ENCODE data around the gene TBP. TPM values are rescaled to one million over a fixed set of nuclear protein-coding genes. Genes with fewer than 3 reads are reported as not detected.

The TBP gene
- total RNA-seq, 1 experiment from 2014 or later, result 15.7 TPM

DNA sequence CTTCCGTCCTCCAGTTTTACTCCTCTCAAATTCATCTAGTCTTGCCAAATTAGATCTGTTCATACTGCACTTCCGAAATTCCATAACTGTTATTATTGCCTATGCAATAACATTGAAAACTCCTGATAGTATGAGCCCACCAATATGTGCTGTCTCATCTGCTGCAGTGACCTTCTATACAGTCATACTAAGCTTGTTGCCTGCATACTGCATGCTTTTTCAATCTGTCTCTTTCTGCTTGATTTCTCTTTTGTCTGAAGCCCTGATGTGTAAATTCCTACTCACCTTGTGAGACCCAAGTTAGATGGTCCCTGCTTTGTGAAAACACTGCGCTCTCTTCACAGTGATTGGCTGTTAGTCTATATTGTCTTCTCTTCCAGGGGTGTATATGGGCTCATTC is 1.1 kb downstream of the TBP start:
- peaks cover 72% of the 10 kb centered on the region for H3K79me2 ChIP-seq (ENCODE audit: low read length)
- no peak for DNase-seq
- peak overlapping the region; percentile 93 for H3K9ac ChIP-seq (ENCODE audit: low read length)
- peak overlapping the region; percentile 97 for H3K4me3 ChIP-seq (ENCODE audit: low read length)
- peaks cover 2% of the 10 kb centered on the region for H3K36me3 ChIP-seq (ENCODE audit: low read depth, low read length)
- peak overlapping the region; percentile 95 for H3K4me2 ChIP-seq (ENCODE audit: low read length)
- no peak overlapping the region for H2AFZ ChIP-seq (ENCODE audit: low read length)
- ChIA-PET CTCF (no interaction called here), POLR2A (ENCODE audit: unreplicated experiment) (no interaction called here)
- H3K9me3 ChIP-seq (ENCODE audit: low read length), result no peaks in the 10 kb centered on the region
- peaks cover 25% of the 10 kb centered on the region for H4K20me1 ChIP-seq (ENCODE audit: low read length)
- no TSS peak for BruUV-seq (replicated peaks)
- H3K27me3 ChIP-seq (ENCODE audit: low read length), result no peaks in the 10 kb centered on the region
- intact Hi-C loops (cut with micrococcal nuclease), result loop anchor here (10.0 kb wide), 1 partner anchor 831 kb away; the partner anchor contains the start of gene PHF10
- ATAC-seq, result no peak
- H3K4me1 ChIP-seq (ENCODE audit: insufficient read depth, low read length), result peaks cover 22% of the 10 kb centered on the region; the same call in 1 of the 2 replicates
- TF ChIP-seq EZH2phosphoT487 (IDR thresholded peaks at IDR 0.05; ENCODE audit: borderline replicate concordance, low read length) (no peak), EZH2 (IDR thresholded peaks at IDR 0.05; ENCODE audit: low read length, unreplicated experiment) (no peak)
- TF ChIP-seq, protein P1, sequence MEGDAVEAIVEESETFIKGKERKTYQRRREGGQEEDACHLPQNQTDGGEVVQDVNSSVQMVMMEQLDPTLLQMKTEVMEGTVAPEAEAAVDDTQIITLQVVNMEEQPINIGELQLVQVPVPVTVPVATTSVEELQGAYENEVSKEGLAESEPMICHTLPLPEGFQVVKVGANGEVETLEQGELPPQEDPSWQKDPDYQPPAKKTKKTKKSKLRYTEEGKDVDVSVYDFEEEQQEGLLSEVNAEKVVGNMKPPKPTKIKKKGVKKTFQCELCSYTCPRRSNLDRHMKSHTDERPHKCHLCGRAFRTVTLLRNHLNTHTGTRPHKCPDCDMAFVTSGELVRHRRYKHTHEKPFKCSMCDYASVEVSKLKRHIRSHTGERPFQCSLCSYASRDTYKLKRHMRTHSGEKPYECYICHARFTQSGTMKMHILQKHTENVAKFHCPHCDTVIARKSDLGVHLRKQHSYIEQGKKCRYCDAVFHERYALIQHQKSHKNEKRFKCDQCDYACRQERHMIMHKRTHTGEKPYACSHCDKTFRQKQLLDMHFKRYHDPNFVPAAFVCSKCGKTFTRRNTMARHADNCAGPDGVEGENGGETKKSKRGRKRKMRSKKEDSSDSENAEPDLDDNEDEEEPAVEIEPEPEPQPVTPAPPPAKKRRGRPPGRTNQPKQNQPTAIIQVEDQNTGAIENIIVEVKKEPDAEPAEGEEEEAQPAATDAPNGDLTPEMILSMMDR (conservative IDR thresholded peaks at IDR 0.05; ENCODE audit: low read depth, low read length), result no peak
- H3K9me2 ChIP-seq (replicated peaks; ENCODE audit: low read length), result no peaks in the 10 kb centered on the region
- no peak overlapping the region for H3K27ac ChIP-seq (ENCODE audit: low read length)
- H3F3A ChIP-seq (ENCODE audit: low read length, unreplicated experiment), result no peaks in the 10 kb centered on the region

DNA sequence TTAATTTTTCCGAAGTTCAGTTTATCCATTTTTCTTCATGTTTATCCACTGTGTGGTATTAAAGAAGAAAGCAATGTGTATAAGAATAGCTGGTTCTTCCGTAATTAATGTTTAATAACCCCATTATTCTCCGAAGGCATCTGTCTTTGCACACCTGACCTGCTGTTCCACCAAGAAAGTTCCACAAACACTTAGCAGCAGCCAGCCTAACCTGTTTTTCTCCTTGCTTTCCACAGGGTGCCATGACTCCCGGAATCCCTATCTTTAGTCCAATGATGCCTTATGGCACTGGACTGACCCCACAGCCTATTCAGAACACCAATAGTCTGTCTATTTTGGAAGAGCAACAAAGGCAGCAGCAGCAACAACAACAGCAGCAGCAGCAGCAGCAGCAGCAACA is 7.4 kb downstream of the TBP start:
- Histone ChIP-seq H3K27me3 (ENCODE audit: low read length) (no peaks in the 10 kb centered on the region), H2AFZ (ENCODE audit: low read length) (no peak overlapping the region), H4K20me1 (ENCODE audit: low read length) (no peaks in the 10 kb centered on the region), H3K4me1 (ENCODE audit: insufficient read depth, low read length) (no peaks in the 10 kb centered on the region), H3K36me3 (ENCODE audit: low read depth, low read length) (peaks cover 19% of the 10 kb centered on the region), H3K9ac (ENCODE audit: low read length) (no peak overlapping the region), H3K79me2 (ENCODE audit: low read length) (peaks cover 20% of the 10 kb centered on the region), H3K9me3 (ENCODE audit: low read length) (no peaks in the 10 kb centered on the region), H3K4me3 (ENCODE audit: low read length) (no peak overlapping the region), H3K9me2 (replicated peaks; ENCODE audit: low read length) (no peaks in the 10 kb centered on the region), H3K27ac (ENCODE audit: low read length) (no peak overlapping the region), H3F3A (ENCODE audit: low read length, unreplicated experiment) (no peaks in the 10 kb centered on the region), H3K4me2 (ENCODE audit: low read length) (no peak overlapping the region)
- ChIA-PET CTCF (no interaction called here), POLR2A (ENCODE audit: unreplicated experiment) (no interaction called here)
- DNase-seq, result no peak
- intact Hi-C loops (cut with micrococcal nuclease), result no loop called here
- BruUV-seq (replicated peaks), result no TSS peak
- TF ChIP-seq, protein P1 (conservative IDR thresholded peaks at IDR 0.05; ENCODE audit: low read depth, low read length), result no peak
- no peak for TF ChIP-seq EZH2 (IDR thresholded peaks at IDR 0.05; ENCODE audit: low read length, unreplicated experiment)
- TF ChIP-seq EZH2phosphoT487 (IDR thresholded peaks at IDR 0.05; ENCODE audit: borderline replicate concordance, low read length), result no peak
- ATAC-seq, result no peak

DNA sequence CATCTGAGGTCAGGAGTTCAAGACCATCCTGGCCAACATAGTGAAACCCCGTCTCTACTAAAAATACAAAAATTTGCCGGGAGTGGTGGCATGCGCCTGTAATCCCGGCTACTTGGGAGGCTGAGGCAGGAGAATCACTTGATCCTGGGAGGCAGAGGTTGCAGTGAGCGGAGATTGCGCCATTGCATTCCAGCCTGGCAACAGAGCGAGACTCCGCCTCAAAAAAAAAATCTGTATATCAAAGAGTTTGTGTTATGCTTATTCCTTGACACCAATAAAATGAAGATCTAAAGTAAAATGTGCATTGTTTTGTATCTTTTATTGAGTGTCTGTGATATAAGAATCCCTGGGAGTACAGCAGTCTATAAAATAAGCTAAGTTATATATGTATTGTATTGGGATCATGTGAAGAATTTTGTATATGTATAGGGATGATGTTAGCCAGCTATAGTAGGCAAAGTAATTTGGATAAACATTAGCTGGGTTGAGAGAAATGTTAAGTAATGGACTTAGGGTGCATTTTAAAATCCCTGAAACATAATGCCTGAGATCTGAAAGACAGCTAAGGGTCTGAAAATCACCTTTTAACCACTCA is 10.9 kb downstream of the TBP start:
- BruUV-seq (replicated peaks), result no TSS peak
- no peak overlapping the region for H3K4me2 ChIP-seq (ENCODE audit: low read length)
- POLR2A ChIA-PET (ENCODE audit: unreplicated experiment), result no interaction called here
- H3K27me3 ChIP-seq (ENCODE audit: low read length), result no peaks in the 10 kb centered on the region
- DNase-seq, result no peak
- TF ChIP-seq, protein P1 (conservative IDR thresholded peaks at IDR 0.05; ENCODE audit: low read depth, low read length), result no peak
- no peak overlapping the region for H3K9ac ChIP-seq (ENCODE audit: low read length)
- intact Hi-C loops (cut with micrococcal nuclease), result no loop called here
- peaks cover 28% of the 10 kb centered on the region for H3K36me3 ChIP-seq (ENCODE audit: low read depth, low read length)
- H3K9me2 ChIP-seq (replicated peaks; ENCODE audit: low read length), result no peaks in the 10 kb centered on the region
- H3K27ac ChIP-seq (ENCODE audit: low read length), result no peak overlapping the region
- H3K79me2 ChIP-seq (ENCODE audit: low read length), result no peaks in the 10 kb centered on the region
- ATAC-seq, result no peak
- CTCF ChIA-PET, result no interaction called here
- no peak overlapping the region for H3K4me3 ChIP-seq (ENCODE audit: low read length)
- H4K20me1 ChIP-seq (ENCODE audit: low read length), result no peaks in the 10 kb centered on the region
- H3K4me1 ChIP-seq (ENCODE audit: insufficient read depth, low read length), result no peaks in the 10 kb centered on the region
- H3K9me3 ChIP-seq (ENCODE audit: low read length), result no peaks in the 10 kb centered on the region
- H3F3A ChIP-seq (ENCODE audit: low read length, unreplicated experiment), result no peaks in the 10 kb centered on the region
- no peak overlapping the region for H2AFZ ChIP-seq (ENCODE audit: low read length)
